GM08714 (cell line): ENCODE results near the gene ASAH2.
"Not testable (repeated sequence)": the region's sequence is repeated elsewhere in the genome, so short reads cannot be mapped to it uniquely, and the experiment has no call there.

ENCODE experiments used
- H3K4me3 ChIP-seq: fragments of 200-500 bp; sonication (Bioruptor generic); 2 replicates; pipeline ENCODE4 v1.5.1; 2014; ENCODE audit warnings: mild to moderate bottlenecking, low read length, inconsistent platforms
- ZNF274 ChIP-seq: IDR thresholded peaks from 2 replicates; pipeline ENCODE4 v1.6.1; 2012; ENCODE audit warnings: mild to moderate bottlenecking, low read depth, low read length

Gene ASAH2

DNA sequence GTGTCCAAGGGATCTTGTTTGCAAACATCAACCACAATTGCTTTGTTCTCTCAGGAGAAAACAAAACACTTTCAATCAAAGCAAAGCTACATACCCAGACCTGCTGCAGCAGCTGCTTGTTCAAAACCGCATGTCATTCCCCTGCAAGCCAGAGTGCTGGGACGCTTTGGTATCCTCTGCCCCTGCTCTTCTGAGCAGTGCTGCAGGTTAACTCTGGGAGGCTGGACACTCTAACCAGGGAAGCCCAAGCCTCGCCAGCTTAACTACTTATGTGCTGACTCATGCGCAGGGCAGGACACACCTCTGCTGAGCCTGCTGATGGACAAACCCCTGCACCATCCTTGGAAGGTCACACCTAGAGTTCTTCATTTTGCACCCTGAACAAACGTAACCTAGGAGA lies 28.2 kb upstream of the ASAH2 start:
- no peak for TF ChIP-seq ZNF274
- H3K4me3 ChIP-seq, result no peak overlapping the region

DNA sequence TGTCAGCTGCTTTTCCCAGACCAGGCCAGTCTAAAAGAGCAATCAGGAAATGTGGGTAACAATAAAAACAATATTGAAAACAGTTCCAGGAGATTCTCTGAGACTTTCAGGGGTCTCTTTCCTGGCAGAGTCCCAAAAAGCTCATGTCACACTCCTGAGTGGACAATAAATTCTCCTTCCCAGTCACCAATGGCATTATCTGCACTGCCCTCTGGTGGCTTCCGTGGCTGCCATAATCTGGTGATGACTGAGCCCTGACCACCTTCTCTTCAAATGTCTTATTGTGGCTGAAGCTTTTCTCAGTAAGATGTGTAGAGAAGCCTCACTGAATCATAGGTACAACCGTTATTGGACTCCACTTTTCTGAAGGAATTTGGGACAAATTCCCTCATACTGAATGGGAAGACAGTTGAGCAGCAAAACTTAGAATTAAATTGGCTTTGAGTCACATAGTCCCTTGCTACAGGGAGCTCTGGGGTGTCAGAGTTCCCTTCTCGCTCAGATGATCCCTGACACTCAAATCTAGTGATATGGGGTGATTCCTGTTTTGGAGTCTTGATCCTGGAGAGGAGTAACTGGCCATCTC lies 24.4 kb upstream of the ASAH2 start:
- H3K4me3 ChIP-seq, result no peak overlapping the region
- TF ChIP-seq ZNF274, result no peak

DNA sequence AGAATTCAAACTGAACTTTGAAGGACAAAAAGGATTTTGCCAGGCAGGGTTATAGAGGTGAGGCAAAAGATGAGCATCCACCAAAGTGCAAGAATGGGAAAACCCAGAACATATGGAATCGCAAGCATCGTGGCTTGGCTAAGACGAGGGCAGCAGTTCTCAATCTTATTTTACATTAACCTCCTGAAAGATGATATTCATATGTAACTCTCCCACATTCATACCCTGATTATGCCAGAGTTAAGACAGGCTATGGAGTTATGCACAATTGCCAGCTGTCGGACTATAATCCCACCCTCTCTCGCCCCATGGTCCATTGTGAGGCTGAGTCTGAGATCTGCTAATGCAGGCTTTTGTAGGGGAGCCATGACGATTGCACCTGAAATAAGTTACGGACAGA lies 21.2 kb upstream of the ASAH2 start:
- H3K4me3 ChIP-seq, result no peak overlapping the region
- no peak for TF ChIP-seq ZNF274

- no peak for TF ChIP-seq ZNF274
- no peak overlapping the region for H3K4me3 ChIP-seq
These were observed 20.4 kb upstream of the ASAH2 start for GRCh38 chr10:50271564-50272250.

DNA sequence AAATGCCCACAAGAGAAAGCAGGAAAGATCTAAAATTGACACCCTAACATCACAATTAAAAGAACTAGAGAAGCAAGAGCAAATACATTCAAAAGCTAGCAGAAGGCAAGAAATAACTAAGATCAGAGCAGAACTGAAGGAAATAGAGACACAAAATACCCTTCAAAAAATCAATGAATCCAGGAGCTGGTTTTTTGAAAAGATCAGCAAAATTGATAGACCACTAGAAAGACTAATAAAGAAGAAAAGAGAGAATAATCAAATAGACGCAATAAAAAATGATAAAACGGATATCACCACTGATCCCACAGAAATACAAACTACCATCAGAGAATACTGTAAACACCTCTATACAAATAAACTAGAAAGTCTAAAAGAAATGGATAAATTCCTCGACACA lies 16.6 kb upstream of the ASAH2 start:
- H3K4me3 ChIP-seq, result not testable (repeated sequence)

- not testable (repeated sequence) for H3K4me3 ChIP-seq
These were observed 11.3 kb upstream of the ASAH2 start for GRCh38 chr10:50262625-50263024.

- no peak for TF ChIP-seq ZNF274
- H3K4me3 ChIP-seq, result no peak overlapping the region
These were observed 9.5 kb upstream of the ASAH2 start for GRCh38 chr10:50260791-50261281.

GRCh38 chr10:50254479-50254878 lies 3.2 kb upstream of the ASAH2 start:
- no peak overlapping the region for H3K4me3 ChIP-seq
- no peak for TF ChIP-seq ZNF274

- TF ChIP-seq ZNF274, result no peak
- H3K4me3 ChIP-seq, result no peak overlapping the region
These were observed 1.0 kb downstream of the ASAH2 start for GRCh38 chr10:50250096-50250854.

DNA sequence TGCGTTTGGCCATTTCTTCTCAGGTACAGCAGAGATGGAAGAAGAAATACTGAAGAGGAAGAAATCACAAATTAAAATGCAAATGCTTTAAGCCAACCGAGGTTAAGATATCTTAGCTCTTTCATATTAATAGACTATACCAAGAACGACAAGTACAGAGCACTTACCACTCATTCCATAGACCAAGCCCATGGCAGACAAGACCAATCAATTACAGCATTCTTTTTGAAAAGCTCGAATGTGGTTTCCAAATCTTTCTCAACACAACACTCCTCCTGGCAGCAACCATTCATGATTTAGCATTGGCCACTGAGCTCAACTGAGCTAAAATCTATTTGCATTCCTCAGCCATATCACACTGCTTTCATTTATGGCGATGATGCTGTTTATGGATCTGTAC lies 2.7 kb downstream of the ASAH2 start:
- no peak for TF ChIP-seq ZNF274

GRCh38 chr10:50248062-50248461 lies 3.3 kb downstream of the ASAH2 start:
- no peak overlapping the region for H3K4me3 ChIP-seq
- TF ChIP-seq ZNF274, result no peak

More for the DNA sequence above, 2.7 kb downstream of the ASAH2 start:
- H3K4me3 ChIP-seq, result no peak overlapping the region

GRCh38 chr10:50244201-50244600 lies 7.1 kb downstream of the ASAH2 start:
- TF ChIP-seq ZNF274, result no peak
- no peak overlapping the region for H3K4me3 ChIP-seq

DNA sequence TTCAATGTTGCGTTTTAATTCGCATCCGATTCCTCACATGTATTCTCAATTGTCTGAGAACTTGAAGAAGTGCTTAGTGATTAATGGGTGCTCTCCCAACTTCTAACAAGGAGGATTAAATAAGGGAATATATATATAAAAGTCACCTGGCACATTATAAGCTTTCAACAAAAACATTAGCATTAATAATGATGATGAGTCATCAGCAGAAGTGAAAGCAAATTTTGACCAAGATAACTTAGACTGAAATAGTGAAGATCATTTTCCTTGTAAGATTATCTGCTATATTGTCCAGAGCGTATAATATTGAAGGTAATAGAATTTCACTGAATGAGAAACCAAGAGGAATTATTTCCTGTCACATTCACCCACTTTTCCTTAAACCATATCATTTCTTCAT lies 8.5 kb downstream of the ASAH2 start:
- no peak overlapping the region for H3K4me3 ChIP-seq
- TF ChIP-seq ZNF274, result no peak

- not testable (repeated sequence) for H3K4me3 ChIP-seq
These were observed 9.8 kb downstream of the ASAH2 start for GRCh38 chr10:50241478-50241877.

- TF ChIP-seq ZNF274, result no peak
- H3K4me3 ChIP-seq, result no peak overlapping the region
These were observed 16.8 kb downstream of the ASAH2 start for GRCh38 chr10:50234486-50234885.
